GM12873 (cell line): ENCODE data around the gene DGKE.

Experiments used
- CTCF ChIP-seq: IDR thresholded peaks from 2 replicates; pipeline ENCODE4 v1.5.1; 2012; ENCODE audit warnings: low read depth, mild to moderate bottlenecking, moderate library complexity, low read length, control low read depth; ENCODE audit not compliant: insufficient read depth; ENCODE audit errors: missing control alignments

Gene DGKE

GRCh38 chr17:56909742-56910508 lies 76.0 kb downstream of the DGKE start:
- no peak for TF ChIP-seq CTCF

- TF ChIP-seq CTCF: no peak
Observed at GRCh38 chr17:56910509-56911235, 76.7 kb downstream of the DGKE start.

- no peak for TF ChIP-seq CTCF
Observed at GRCh38 chr17:56912105-56912999, 78.4 kb downstream of the DGKE start.

GRCh38 chr17:56913000-56913311 lies 79.0 kb downstream of the DGKE start:
- no peak for TF ChIP-seq CTCF

- TF ChIP-seq CTCF: no peak
Observed at GRCh38 chr17:56913353-56913866, 79.5 kb downstream of the DGKE start.

GRCh38 chr17:56913867-56914580 lies 80.1 kb downstream of the DGKE start, which contains the start of gene TRIM25:
TSS of gene TRIM25 (minus strand) at chr17:56914049. CDS start at chr17:56913988, 61 bp downstream.
- TF ChIP-seq CTCF: peak; percentile 1
